ENCODE results near the gene ADAM12.

The ADAM12 gene

GRCh38 chr10:126041117-126041516 lies 347.2 kb downstream of the ADAM12 start:
- no peak for TF ChIP-seq RAD21 (IDR thresholded peaks at IDR 0.05; ENCODE audit: low read depth)
- TF ChIP-seq ZBTB7A (IDR thresholded peaks at IDR 0.05; ENCODE audit: low read depth), result no peak

DNA sequence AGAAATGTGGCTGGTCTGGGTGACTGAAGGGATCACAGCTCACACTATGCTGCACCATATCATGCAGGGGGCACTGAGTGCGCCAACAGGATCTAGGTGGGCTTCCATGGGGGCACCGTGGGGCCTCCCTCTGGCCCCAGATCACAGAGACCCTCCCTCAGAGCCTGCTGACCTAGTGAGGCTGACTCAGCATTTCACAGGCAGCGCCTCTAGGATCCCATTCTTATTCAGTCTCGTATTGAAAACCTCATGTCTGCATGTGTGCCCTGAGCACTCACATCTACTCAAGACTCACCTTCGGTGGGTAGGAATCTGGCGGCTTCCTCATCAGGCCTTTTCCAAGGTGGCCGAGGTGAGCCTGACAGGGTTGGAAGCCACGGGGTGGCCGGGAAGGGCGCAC lies 350.3 kb downstream of the ADAM12 start:
- TF ChIP-seq ZBTB7A (IDR thresholded peaks at IDR 0.05; ENCODE audit: low read depth), result no peak
- no peak for TF ChIP-seq EGR1 (IDR thresholded peaks at IDR 0.05)
- TF ChIP-seq, protein P1, sequence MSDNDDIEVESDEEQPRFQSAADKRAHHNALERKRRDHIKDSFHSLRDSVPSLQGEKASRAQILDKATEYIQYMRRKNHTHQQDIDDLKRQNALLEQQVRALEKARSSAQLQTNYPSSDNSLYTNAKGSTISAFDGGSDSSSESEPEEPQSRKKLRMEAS (IDR thresholded peaks at IDR 0.05), result no peak
- no peak for TF ChIP-seq RAD21 (IDR thresholded peaks at IDR 0.05; ENCODE audit: low read depth)
- no peak for TF ChIP-seq YY1 (IDR thresholded peaks at IDR 0.05; ENCODE audit: low read depth)
- TF ChIP-seq CREB1 (IDR thresholded peaks at IDR 0.05; ENCODE audit: low read depth), result no peak
- no peak for TF ChIP-seq TAF1 (IDR thresholded peaks at IDR 0.05; ENCODE audit: low read depth)
- no peak for TF ChIP-seq USF1 (IDR thresholded peaks at IDR 0.05)
- no peak for TF ChIP-seq TEAD4 (IDR thresholded peaks at IDR 0.05)
- no peak for TF ChIP-seq NFIC (IDR thresholded peaks at IDR 0.05)
- no peak for TF ChIP-seq FOXM1 (IDR thresholded peaks at IDR 0.05; ENCODE audit: borderline replicate concordance, low read depth)
- no peak for TF ChIP-seq EP300 (IDR thresholded peaks at IDR 0.05; ENCODE audit: borderline replicate concordance)
- TF ChIP-seq REST (IDR thresholded peaks at IDR 0.05; ENCODE audit: low read depth), result no peak
- TF ChIP-seq TCF12 (IDR thresholded peaks at IDR 0.05; ENCODE audit: low read depth), result no peak
- no peak for TF ChIP-seq CEBPB (IDR thresholded peaks at IDR 0.05)

GRCh38 chr10:126036515-126036914 lies 351.8 kb downstream of the ADAM12 start:
- no peak for TF ChIP-seq EP300 (IDR thresholded peaks at IDR 0.05; ENCODE audit: borderline replicate concordance)
- TF ChIP-seq NFIC (IDR thresholded peaks at IDR 0.05), result no peak
- TF ChIP-seq FOXM1 (IDR thresholded peaks at IDR 0.05; ENCODE audit: borderline replicate concordance, low read depth), result no peak

GRCh38 chr10:126034586-126034985 lies 353.7 kb downstream of the ADAM12 start:
- TF ChIP-seq CREB1 (IDR thresholded peaks at IDR 0.05; ENCODE audit: low read depth), result no peak
- TF ChIP-seq YY1 (IDR thresholded peaks at IDR 0.05; ENCODE audit: low read depth), result no peak

- no peak for TF ChIP-seq NFIC (IDR thresholded peaks at IDR 0.05)
- no peak for TF ChIP-seq TCF12 (IDR thresholded peaks at IDR 0.05; ENCODE audit: low read depth)
- no peak for TF ChIP-seq EGR1 (IDR thresholded peaks at IDR 0.05)
Observed at GRCh38 chr10:126029999-126030398, 358.3 kb downstream of the ADAM12 start.

DNA sequence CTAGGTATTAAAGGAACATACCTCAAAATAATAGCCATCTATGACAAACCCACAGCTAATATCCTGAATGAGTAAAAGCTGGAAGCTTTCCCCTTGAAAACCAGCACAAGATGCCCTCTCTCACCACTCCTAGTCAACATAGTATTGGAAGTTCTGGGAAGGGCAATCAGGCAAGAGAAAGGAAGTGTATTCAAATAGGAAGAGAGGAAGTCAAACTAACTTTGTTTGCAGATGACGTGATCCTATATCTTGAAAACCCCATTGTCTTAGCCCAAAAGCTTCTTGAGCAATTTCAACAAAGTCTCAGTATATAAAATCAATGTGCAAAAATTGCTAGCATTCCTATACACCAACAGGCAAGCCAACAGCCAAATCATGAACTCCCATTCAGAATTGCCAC lies 360.6 kb downstream of the ADAM12 start:
- TF ChIP-seq TCF12 (IDR thresholded peaks at IDR 0.05; ENCODE audit: low read depth) (no peak), CREB1 (IDR thresholded peaks at IDR 0.05; ENCODE audit: low read depth) (no peak)

- TF ChIP-seq NFIC (IDR thresholded peaks at IDR 0.05) (no peak), TEAD4 (IDR thresholded peaks at IDR 0.05) (no peak), CREB1 (IDR thresholded peaks at IDR 0.05; ENCODE audit: low read depth) (no peak), TAF1 (IDR thresholded peaks at IDR 0.05; ENCODE audit: low read depth) (no peak), USF1 (IDR thresholded peaks at IDR 0.05) (no peak), REST (IDR thresholded peaks at IDR 0.05; ENCODE audit: low read depth) (no peak), EGR1 (IDR thresholded peaks at IDR 0.05) (no peak), FOXM1 (IDR thresholded peaks at IDR 0.05; ENCODE audit: borderline replicate concordance, low read depth) (no peak), YY1 (IDR thresholded peaks at IDR 0.05; ENCODE audit: low read depth) (no peak)
Observed at GRCh38 chr10:126022841-126023240, 365.4 kb downstream of the ADAM12 start.
